HG03575 (cell line): ENCODE measurements around the gene GTF2H2C.
A peak's percentile ranks its signal among the peaks of the same experiment; 100 is the strongest.
"Not testable (repeated sequence)": the region's sequence is repeated elsewhere in the genome, so short reads cannot be mapped to it uniquely, and the experiment has no call there.

Experiments used
- ATAC-seq: cut with Tn5 transposase; IDR thresholded peaks from one replicate; pipeline ENCODE4 v1.9.1; 2021; ENCODE audit not compliant: unreplicated experiment, insufficient number of reproducible peaks, low FRiP score; ENCODE audit errors: extremely low read depth

GTF2H2C gene

GRCh38 chr5:69544602-69545001 lies 15.4 kb upstream of the GTF2H2C start:
- ATAC-seq = not testable (repeated sequence)

GRCh38 chr5:69560587-69561431 lies 818 bp downstream of the GTF2H2C start:
- ATAC-seq = not testable (repeated sequence)

- not testable (repeated sequence) for ATAC-seq
Measured at GRCh38 chr5:69566172-69566571, 6.2 kb downstream of the GTF2H2C start.

GRCh38 chr5:69568072-69568471 lies 8.1 kb downstream of the GTF2H2C start:
- ATAC-seq = not testable (repeated sequence)

GRCh38 chr5:69583356-69583755 lies 23.4 kb downstream of the GTF2H2C start:
- not testable (repeated sequence) for ATAC-seq

- not testable (repeated sequence) for ATAC-seq
Measured at GRCh38 chr5:69596114-69596840, 36.3 kb downstream of the GTF2H2C start.

GRCh38 chr5:69601947-69602346 lies 42.0 kb downstream of the GTF2H2C start:
- peak; percentile 49 for ATAC-seq

- not testable (repeated sequence) for ATAC-seq
Measured at GRCh38 chr5:69606839-69607238, 46.8 kb downstream of the GTF2H2C start.

- not testable (repeated sequence) for ATAC-seq
Measured at GRCh38 chr5:69607750-69608149, 47.8 kb downstream of the GTF2H2C start.

- not testable (repeated sequence) for ATAC-seq
Measured at GRCh38 chr5:69608861-69609496, 49.0 kb downstream of the GTF2H2C start.

GRCh38 chr5:69614843-69615242 lies 54.9 kb downstream of the GTF2H2C start:
- not testable (repeated sequence) for ATAC-seq

GRCh38 chr5:69631879-69632278 lies 71.9 kb downstream of the GTF2H2C start:
- not testable (repeated sequence) for ATAC-seq
